Measurements from ENCODE around the gene CSH2. TPM values are rescaled to one million over a fixed set of nuclear protein-coding genes. Genes with fewer than 3 reads are reported as not detected.
A peak's percentile ranks its signal among the peaks of the same experiment; 100 is the strongest.
"Not testable (repeated sequence)": the region's sequence is repeated elsewhere in the genome, so short reads cannot be mapped to it uniquely, and the experiment has no call there.

The CSH2 gene
- polyA plus RNA-seq, 3 donors, result 0.10 TPM; not detected in 2

- DNase-seq, result not testable (repeated sequence)
These were observed 25.7 kb upstream of the CSH2 start for GRCh38 chr17:63898899-63899798.

- not testable (repeated sequence) for DNase-seq
These were observed 23.3 kb upstream of the CSH2 start, which contains the start of gene CSH1 for GRCh38 chr17:63896524-63897354. TSS of gene CSH1 (minus strand) at chr17:63896574. CDS start at chr17:63896511, 63 bp downstream.

GRCh38 chr17:63894821-63895220 is 21.3 kb upstream of the CSH2 start:
- DNase-seq, result not testable (repeated sequence)

GRCh38 chr17:63894021-63894420 is 20.5 kb upstream of the CSH2 start:
- not testable (repeated sequence) for DNase-seq

GRCh38 chr17:63892316-63893037 is 19.0 kb upstream of the CSH2 start:
- not testable (repeated sequence) for DNase-seq

GRCh38 chr17:63889026-63889848 is 15.8 kb upstream of the CSH2 start:
- not testable (repeated sequence) for DNase-seq

GRCh38 chr17:63885119-63885518 is 11.6 kb upstream of the CSH2 start:
- DNase-seq, result not testable (repeated sequence)

GRCh38 chr17:63882626-63883126 is 9.2 kb upstream of the CSH2 start:
- DNase-seq, result not testable (repeated sequence)

- peak; percentile 21 for DNase-seq
These were observed 8.6 kb upstream of the CSH2 start, which contains the start of gene GH2 for GRCh38 chr17:63881935-63882601. TSS of gene GH2 (minus strand) at chr17:63881944. CDS start at chr17:63881801, 143 bp downstream.

- DNase-seq, result not testable (repeated sequence)
These were observed 7.9 kb upstream of the CSH2 start for GRCh38 chr17:63881337-63881736.

- DNase-seq, result no peak
These were observed 7.2 kb upstream of the CSH2 start for GRCh38 chr17:63880706-63881105.

GRCh38 chr17:63878413-63878812 is 4.9 kb upstream of the CSH2 start:
- not testable (repeated sequence) for DNase-seq

- not testable (repeated sequence) for DNase-seq
These were observed 1.2 kb upstream of the CSH2 start for GRCh38 chr17:63874693-63875092.

GRCh38 chr17:63874061-63874626 is 667 bp upstream of the CSH2 start:
- DNase-seq, result not testable (repeated sequence)

- DNase-seq, result not testable (repeated sequence)
These were observed 1.7 kb downstream of the CSH2 start for GRCh38 chr17:63871646-63872365.

GRCh38 chr17:63870292-63870665 is 3.2 kb downstream of the CSH2 start:
- not testable (repeated sequence) for DNase-seq

GRCh38 chr17:63869491-63870291 is 3.8 kb downstream of the CSH2 start:
- not testable (repeated sequence) for DNase-seq

- DNase-seq, result not testable (repeated sequence)
These were observed 6.9 kb downstream of the CSH2 start for GRCh38 chr17:63866625-63867024.
